DND-41 (cell line): Measurements from ENCODE around the gene PRRC2A.
A peak's percentile ranks its signal among the peaks of the same experiment; 100 is the strongest.
"Not testable (repeated sequence)": the region's sequence is repeated elsewhere in the genome, so short reads cannot be mapped to it uniquely, and the experiment has no call there.

Experiments used
- ATAC-seq: fragments of 200-7000 bp; cut with Tn5 transposase; 3 replicates; pipeline ENCODE4 v1.9.1; 2021; ENCODE audit warnings: low read depth; ENCODE audit not compliant: insufficient read depth
- DNase-seq: peaks from one replicate; pipeline ENCODE4 v3.0.0-alpha.2; 2020
- H2AFZ ChIP-seq: 2 replicates; pipeline ENCODE4 v1.6.0; 2012; ENCODE audit warnings: low read depth, low read length
- H3K27ac ChIP-seq: 2 replicates; pipeline ENCODE4 v1.5.1; 2012; ENCODE audit warnings: low read length, inconsistent platforms
- H3K27me3 ChIP-seq: fragments of 200-600 bp; sonication (generic); 2 replicates; pipeline ENCODE4 v1.6.0; 2012; ENCODE audit warnings: low read length, mild to moderate bottlenecking, inconsistent platforms; ENCODE audit not compliant: insufficient read depth, poor library complexity
- H3K36me3 ChIP-seq: 2 replicates; pipeline ENCODE4 v1.5.1; 2012; ENCODE audit warnings: low read length, inconsistent platforms; ENCODE audit not compliant: insufficient read depth
- H3K4me1 ChIP-seq: 2 replicates; pipeline ENCODE4 v1.5.1; 2012; ENCODE audit warnings: mild to moderate bottlenecking, low read length; ENCODE audit not compliant: insufficient read depth
- H3K4me2 ChIP-seq: 2 replicates; pipeline ENCODE4 v1.6.0; 2012; ENCODE audit warnings: mild to moderate bottlenecking, moderate library complexity, low read length, inconsistent platforms; ENCODE audit not compliant: insufficient read depth
- H3K4me3 ChIP-seq, 2 experiments: fragments of 200-600 bp in 1 of 2; shearing (Covaris generic) in 1 of 2; 2 replicates each; pipeline ENCODE4 v1.5.1; 2012 to 2016; ENCODE audit warnings: inconsistent platforms in 2 of 2, low read length in 2 of 2, mild to moderate bottlenecking in 2 of 2, low read depth in 1 of 2, moderate library complexity in 1 of 2
- H3K79me2 ChIP-seq: 2 replicates; pipeline ENCODE4 v1.6.0; 2012; ENCODE audit warnings: low read length, inconsistent platforms; ENCODE audit not compliant: insufficient read depth
- H3K9ac ChIP-seq: 2 replicates; pipeline ENCODE4 v1.6.0; 2012; ENCODE audit warnings: low read depth, mild to moderate bottlenecking, inconsistent platforms, low read length, moderate library complexity
- H3K9me3 ChIP-seq: 2 replicates; pipeline ENCODE4 v1.5.1; 2012; ENCODE audit warnings: low read length, moderate library complexity, mild to moderate bottlenecking, inconsistent platforms; ENCODE audit not compliant: insufficient read depth, severe bottlenecking
- H4K20me1 ChIP-seq: 2 replicates; pipeline ENCODE4 v1.6.0; 2012; ENCODE audit warnings: low read length; ENCODE audit not compliant: insufficient read depth
- CTCF ChIP-seq: IDR thresholded peaks from 2 replicates; pipeline ENCODE4 v1.5.1; 2012; ENCODE audit warnings: borderline replicate concordance, low read length, moderate library complexity, mild to moderate bottlenecking; ENCODE audit not compliant: poor library complexity, severe bottlenecking; ENCODE audit errors: extremely low read depth
- EZH2 ChIP-seq: IDR thresholded peaks from 3 replicates; pipeline ENCODE4 v1.6.1; 2012; ENCODE audit warnings: borderline replicate concordance, low read depth, mild to moderate bottlenecking, moderate library complexity, low read length, inconsistent platforms; ENCODE audit not compliant: severe bottlenecking

The PRRC2A gene

GRCh38 chr6:31587791-31588777 lies 32.4 kb upstream of the PRRC2A start:
- H2AFZ ChIP-seq, result no peak overlapping the region
- H3K36me3 ChIP-seq, result no peaks in the 10 kb centered on the region
- H3K27me3 ChIP-seq, result no peaks in the 10 kb centered on the region
- H3K9me3 ChIP-seq, result no peaks in the 10 kb centered on the region
- no peak overlapping the region for H3K4me2 ChIP-seq
- H4K20me1 ChIP-seq, result no peaks in the 10 kb centered on the region
- no peak for ATAC-seq
- no peak overlapping the region for H3K9ac ChIP-seq
- DNase-seq, result no peak
- TF ChIP-seq EZH2, result no peak
- TF ChIP-seq CTCF, result no peak
- H3K4me1 ChIP-seq, result peaks cover 29% of the 10 kb centered on the region
- H3K4me3 ChIP-seq, result no peak overlapping the region
- no peak overlapping the region for H3K27ac ChIP-seq
- H3K79me2 ChIP-seq, result no peaks in the 10 kb centered on the region

- no peak overlapping the region for H2AFZ ChIP-seq
- DNase-seq, result no peak
- no peaks in the 10 kb centered on the region for H3K36me3 ChIP-seq
- H3K4me3 ChIP-seq, result no peak overlapping the region
- no peaks in the 10 kb centered on the region for H3K9me3 ChIP-seq
- no peak overlapping the region for H3K9ac ChIP-seq
- ATAC-seq, result no peak
- H3K79me2 ChIP-seq, result no peaks in the 10 kb centered on the region
- no peak overlapping the region for H3K27ac ChIP-seq
- peaks cover 29% of the 10 kb centered on the region for H3K4me1 ChIP-seq
- no peaks in the 10 kb centered on the region for H4K20me1 ChIP-seq
- H3K4me2 ChIP-seq, result no peak overlapping the region
- no peaks in the 10 kb centered on the region for H3K27me3 ChIP-seq
- TF ChIP-seq CTCF (no peak), EZH2 (no peak)
Observed at GRCh38 chr6:31588871-31589650, 31.5 kb upstream of the PRRC2A start.

- not testable (repeated sequence) for H3K4me3 ChIP-seq, H2AFZ ChIP-seq, H4K20me1 ChIP-seq, H3K79me2 ChIP-seq, H3K9me3 ChIP-seq, H3K27me3 ChIP-seq, H3K36me3 ChIP-seq, ATAC-seq, H3K4me2 ChIP-seq, DNase-seq, H3K9ac ChIP-seq, H3K27ac ChIP-seq
- peaks cover 24% of the 10 kb centered on the region for H3K4me1 ChIP-seq
Observed at GRCh38 chr6:31590691-31591090, 29.8 kb upstream of the PRRC2A start.

GRCh38 chr6:31592396-31592771 lies 28.1 kb upstream of the PRRC2A start:
- Histone ChIP-seq H3K27ac (no peak overlapping the region), H3K9me3 (no peaks in the 10 kb centered on the region), H3K36me3 (no peaks in the 10 kb centered on the region), H3K4me3 (no peak overlapping the region), H2AFZ (no peak overlapping the region), H3K9ac (no peak overlapping the region), H3K27me3 (no peaks in the 10 kb centered on the region), H4K20me1 (no peaks in the 10 kb centered on the region), H3K4me2 (no peak overlapping the region), H3K4me1 (peaks cover 8% of the 10 kb centered on the region), H3K79me2 (no peaks in the 10 kb centered on the region)
- ATAC-seq (0 out of 3 replicates have a peak, but pooled peaks have one; percentile 6), DNase-seq (no peak)
- TF ChIP-seq CTCF (no peak), EZH2 (no peak)
